ENCODE measurements around the gene OR4K1. TPM values are rescaled to one million over a fixed set of nuclear protein-coding genes. Genes with fewer than 3 reads are reported as not detected.

The OR4K1 gene
- total and polyA plus RNA-seq, 7 donors: not detected

- intact Hi-C loops (cut with DNase I): no loop called here
- no peak overlapping the region for H3K27ac ChIP-seq
- no peak for TF ChIP-seq CTCF (IDR thresholded peaks at IDR 0.05)
- H3K27me3 ChIP-seq (ENCODE audit: insufficient read depth in 3 of 3, low read length in 2 of 3): no peaks in the 10 kb centered on the region
- H3K9me3 ChIP-seq: no peaks in the 10 kb centered on the region
- ATAC-seq (no peak), DNase-seq (no peak)
- H3K36me3 ChIP-seq (ENCODE audit: insufficient read depth in 1 of 2, low read depth in 1 of 2): no peaks in the 10 kb centered on the region
- WGBS, 3 donors: 33 to 50% (median 49%) methylated on average over 3 of the region's 3 CpGs
- no peak overlapping the region for H3K4me3 ChIP-seq
- no peaks in the 10 kb centered on the region for H3K4me1 ChIP-seq
Observed at GRCh38 chr14:19911114-19911513, 19.6 kb upstream of the OR4K1 start.

- H3K27me3 ChIP-seq (ENCODE audit: insufficient read depth in 3 of 3, low read length in 2 of 3): no peaks in the 10 kb centered on the region
- H3K4me1 ChIP-seq: no peaks in the 10 kb centered on the region
- no peak overlapping the region for H3K27ac ChIP-seq
- DNase-seq (no peak), ATAC-seq (no peak)
- no peak for TF ChIP-seq CTCF (IDR thresholded peaks at IDR 0.05)
- H3K9me3 ChIP-seq: no peaks in the 10 kb centered on the region
- H3K4me3 ChIP-seq: no peak overlapping the region
- no peaks in the 10 kb centered on the region for H3K36me3 ChIP-seq (ENCODE audit: insufficient read depth in 1 of 2, low read depth in 1 of 2)
- intact Hi-C loops (cut with DNase I): no loop called here
- 66 to 76% (median 67%) methylated on average over 3 of the region's 3 CpGs for WGBS, 3 donors
Observed at GRCh38 chr14:19917243-19917642, 13.5 kb upstream of the OR4K1 start.

- Histone ChIP-seq H3K27ac (no peak overlapping the region), H3K27me3 (ENCODE audit: insufficient read depth in 3 of 3, low read length in 2 of 3) (no peaks in the 10 kb centered on the region), H3K36me3 (ENCODE audit: insufficient read depth in 1 of 2, low read depth in 1 of 2) (no peaks in the 10 kb centered on the region), H3K4me1 (no peaks in the 10 kb centered on the region), H3K4me3 (no peak overlapping the region), H3K9me3 (no peaks in the 10 kb centered on the region)
- ATAC-seq (no peak), DNase-seq (no peak)
- intact Hi-C loops (cut with DNase I): no loop called here
- TF ChIP-seq CTCF (IDR thresholded peaks at IDR 0.05): no peak
- 56 to 63% (median 58%) methylated on average over 1 of the region's 1 CpG for WGBS, 3 donors
Observed at GRCh38 chr14:19917955-19918518, 12.7 kb upstream of the OR4K1 start.

- DNase-seq (no peak), ATAC-seq (no peak)
- WGBS, 3 donors: 47 to 50% (median 49%) methylated on average over 4 of the region's 4 CpGs
- intact Hi-C loops (cut with DNase I): no loop called here
- Histone ChIP-seq H3K36me3 (ENCODE audit: insufficient read depth in 1 of 2, low read depth in 1 of 2) (no peaks in the 10 kb centered on the region), H3K9me3 (no peaks in the 10 kb centered on the region), H3K4me1 (no peaks in the 10 kb centered on the region), H3K4me3 (no peak overlapping the region), H3K27ac (no peak overlapping the region), H3K27me3 (ENCODE audit: insufficient read depth in 3 of 3, low read length in 2 of 3) (no peaks in the 10 kb centered on the region)
- TF ChIP-seq CTCF (IDR thresholded peaks at IDR 0.05): no peak
Observed at GRCh38 chr14:19918553-19919264, 12.0 kb upstream of the OR4K1 start.
